Activated T-cell treated with anti-CD3 and anti-CD28 coated beads for 4 hours (primary cell): ENCODE data around the gene ACSF3.
"Not testable (repeated sequence)": the region's sequence is repeated elsewhere in the genome, so short reads cannot be mapped to it uniquely, and the experiment has no call there.

ENCODE experiments used
- DNase-seq: peaks from one replicate; pipeline ENCODE4 v3.0.0-alpha.2; 2020

The ACSF3 gene

GRCh38 chr16:89179656-89180315 is 86.1 kb downstream of the ACSF3 start:
- no peak for DNase-seq

DNA sequence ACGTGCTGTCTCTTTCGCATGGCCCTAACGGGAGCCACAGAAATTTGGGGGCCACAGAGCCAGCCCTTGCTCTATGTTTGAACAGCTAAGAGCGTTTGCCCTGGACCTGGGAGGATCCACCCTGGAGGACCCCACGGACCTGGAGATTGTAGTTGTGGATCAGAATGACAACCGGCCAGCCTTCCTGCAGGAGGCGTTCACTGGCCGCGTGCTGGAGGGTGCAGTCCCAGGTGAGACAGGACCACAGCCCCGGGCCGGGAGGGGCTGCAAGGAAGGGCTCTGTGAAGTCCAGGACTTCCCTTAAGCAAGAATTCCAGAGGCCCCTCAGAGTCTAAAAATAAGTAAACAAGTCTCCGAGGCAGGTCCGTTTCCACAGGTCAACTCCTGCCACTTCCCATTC is 89.8 kb downstream of the ACSF3 start:
- no peak for DNase-seq

DNA sequence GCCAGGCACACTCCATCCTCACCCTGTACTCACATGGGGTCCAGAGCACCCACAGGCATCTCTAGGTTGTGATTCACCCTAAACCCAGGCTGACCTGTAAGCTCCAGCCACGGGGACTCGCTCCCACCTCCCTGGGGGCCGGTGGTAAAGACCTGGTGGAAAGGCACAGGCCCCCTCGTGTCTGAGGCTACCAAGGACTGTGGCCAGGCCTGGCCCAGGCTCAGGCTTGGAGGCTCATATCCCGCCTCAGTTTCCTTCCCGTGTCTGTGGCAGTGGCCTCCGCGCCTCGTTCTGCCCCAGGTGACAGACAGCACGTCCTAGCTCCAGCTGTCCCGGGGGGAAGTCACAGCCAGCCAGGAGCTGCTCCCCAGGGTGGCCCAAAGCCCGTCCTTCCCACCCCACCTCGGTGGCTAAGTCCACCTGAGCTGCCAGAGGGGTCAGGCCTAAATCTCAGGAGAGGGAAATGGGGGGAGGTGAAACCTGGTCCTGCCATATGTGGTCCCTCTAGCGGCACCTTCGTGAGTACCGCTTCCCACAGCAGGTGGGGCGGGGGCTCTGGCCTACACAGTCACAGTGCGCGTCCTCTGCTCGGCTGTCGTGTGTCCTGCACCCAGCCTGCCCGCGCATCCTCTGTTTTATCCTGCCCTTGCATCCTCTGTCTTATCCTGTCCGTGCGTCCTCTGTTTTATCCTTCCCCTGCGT is 90.5 kb downstream of the ACSF3 start:
- no peak for DNase-seq

DNA sequence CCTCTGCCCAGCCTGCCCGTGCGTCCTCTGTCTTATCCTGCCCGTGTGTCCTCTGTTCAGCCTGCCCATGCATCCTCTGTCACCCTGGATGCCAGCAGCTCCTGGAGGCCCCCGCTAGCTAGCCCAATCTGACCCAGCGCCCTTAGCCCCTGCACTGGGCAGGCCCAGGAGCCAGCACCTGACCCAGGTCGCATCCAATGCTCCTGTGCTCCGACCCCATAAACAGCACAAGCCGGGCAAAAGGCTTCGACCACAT is 91.0 kb downstream of the ACSF3 start:
- no peak for DNase-seq

GRCh38 chr16:89184933-89185794 is 91.5 kb downstream of the ACSF3 start:
- DNase-seq, result no peak

DNA sequence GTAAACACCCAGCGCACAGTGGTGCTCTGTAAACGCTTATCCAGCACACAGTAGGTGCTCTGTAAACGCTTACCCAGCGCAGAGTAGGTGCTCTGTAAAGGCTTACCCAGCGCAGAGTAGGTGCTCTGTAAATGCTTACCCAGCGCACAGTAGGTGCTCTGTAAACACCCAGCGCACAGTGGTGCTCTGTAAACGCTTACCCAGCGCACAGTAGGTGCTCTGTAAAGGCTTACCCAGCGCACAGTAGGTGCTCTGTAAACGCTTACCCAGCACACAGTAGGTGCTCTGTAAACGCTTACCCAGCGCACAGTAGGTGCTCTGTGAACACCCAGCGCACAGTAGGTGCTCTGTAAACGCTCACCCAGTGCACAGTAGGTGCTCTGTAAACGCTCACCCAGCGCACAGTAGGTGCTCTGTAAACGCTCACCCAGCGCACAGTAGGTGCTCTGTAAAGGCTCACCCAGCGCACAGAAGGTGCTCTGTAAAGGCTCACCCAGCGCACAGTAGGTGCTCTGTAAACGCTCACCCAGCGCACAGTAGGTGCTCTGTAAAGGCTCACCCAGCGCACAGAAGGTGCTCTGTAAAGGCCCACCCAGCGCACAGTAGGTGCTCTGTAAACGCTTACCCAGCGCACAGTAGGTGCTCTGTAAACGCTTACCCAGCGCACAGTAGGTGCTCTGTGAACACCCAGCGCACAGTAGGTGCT is 92.4 kb downstream of the ACSF3 start:
- DNase-seq, result not testable (repeated sequence)

GRCh38 chr16:89186593-89187031 is 93.0 kb downstream of the ACSF3 start:
- not testable (repeated sequence) for DNase-seq

- DNase-seq, result no peak
These were observed 93.5 kb downstream of the ACSF3 start for GRCh38 chr16:89187032-89187769.

GRCh38 chr16:89187770-89188392 is 94.2 kb downstream of the ACSF3 start:
- DNase-seq, result no peak

GRCh38 chr16:89188471-89189357 is 95.1 kb downstream of the ACSF3 start:
- not testable (repeated sequence) for DNase-seq

DNA sequence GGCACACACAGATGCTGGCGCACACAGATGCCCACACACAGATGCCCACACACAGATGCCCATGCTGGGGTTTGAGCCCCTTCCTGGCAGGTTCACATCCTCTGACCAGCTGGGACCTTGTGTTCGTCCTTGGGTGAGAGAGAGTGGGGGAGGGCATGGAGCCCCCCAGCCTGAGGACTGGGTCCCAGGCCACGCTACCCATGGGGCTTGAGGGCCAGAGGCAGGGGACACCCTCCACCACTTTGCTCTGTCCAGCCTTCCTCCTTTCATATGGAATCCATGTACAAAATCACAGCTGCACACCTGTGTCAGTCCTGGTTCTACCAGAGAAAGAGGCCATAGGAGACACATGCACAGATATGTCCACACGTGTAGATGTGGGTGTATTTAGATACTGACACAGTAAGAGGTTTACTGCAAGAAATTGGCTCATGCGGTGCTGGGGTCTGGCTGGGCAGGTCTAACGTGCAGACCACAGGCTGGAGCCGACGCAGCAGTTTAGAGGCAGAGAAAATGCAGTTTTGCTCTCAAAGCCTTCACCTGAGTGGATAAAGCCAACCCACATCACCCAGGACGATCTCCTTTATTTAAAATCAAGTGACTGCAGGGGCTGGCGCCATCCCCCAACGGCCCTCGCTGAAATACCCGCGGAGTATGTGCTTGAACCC is 95.8 kb downstream of the ACSF3 start:
- no peak for DNase-seq

DNA sequence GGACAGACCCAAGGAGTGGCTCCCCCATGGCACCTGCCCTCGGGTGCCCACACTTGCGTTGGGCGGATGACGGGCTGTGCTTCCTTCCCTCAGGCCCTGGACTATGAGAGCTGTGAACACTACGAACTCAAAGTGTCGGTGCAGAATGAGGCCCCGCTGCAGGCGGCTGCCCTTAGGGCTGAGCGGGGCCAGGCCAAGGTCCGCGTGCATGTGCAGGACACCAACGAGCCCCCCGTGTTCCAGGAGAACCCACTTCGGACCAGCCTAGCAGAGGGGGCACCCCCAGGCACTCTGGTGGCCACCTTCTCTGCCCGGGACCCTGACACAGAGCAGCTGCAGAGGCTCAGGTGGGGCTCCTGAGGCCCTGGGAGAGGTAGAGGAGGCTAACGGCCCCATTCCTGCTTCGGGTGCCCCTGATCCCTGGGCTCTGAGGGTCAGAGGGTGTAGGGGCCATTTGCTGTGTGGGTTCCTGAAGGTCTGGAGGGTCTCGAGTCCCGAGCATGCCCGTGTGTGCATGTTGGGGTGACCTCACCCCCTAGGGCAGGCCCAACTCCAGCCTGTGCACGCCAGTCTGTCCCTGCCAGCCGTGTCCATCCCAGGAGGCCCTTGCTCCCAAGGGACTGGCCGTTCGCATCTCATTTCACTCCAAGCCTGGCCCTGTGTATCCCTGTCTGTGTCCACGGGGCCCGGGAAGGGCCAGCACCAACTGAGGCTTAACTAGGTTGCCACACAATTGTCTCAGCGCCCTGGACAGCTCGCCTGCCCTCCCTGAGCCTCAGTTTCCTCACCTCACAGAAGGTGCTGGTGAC is 96.7 kb downstream of the ACSF3 start:
- no peak for DNase-seq

- no peak for DNase-seq
These were observed 97.6 kb downstream of the ACSF3 start for GRCh38 chr16:89191033-89191900.

GRCh38 chr16:89191901-89192185 is 98.2 kb downstream of the ACSF3 start:
- no peak for DNase-seq

DNA sequence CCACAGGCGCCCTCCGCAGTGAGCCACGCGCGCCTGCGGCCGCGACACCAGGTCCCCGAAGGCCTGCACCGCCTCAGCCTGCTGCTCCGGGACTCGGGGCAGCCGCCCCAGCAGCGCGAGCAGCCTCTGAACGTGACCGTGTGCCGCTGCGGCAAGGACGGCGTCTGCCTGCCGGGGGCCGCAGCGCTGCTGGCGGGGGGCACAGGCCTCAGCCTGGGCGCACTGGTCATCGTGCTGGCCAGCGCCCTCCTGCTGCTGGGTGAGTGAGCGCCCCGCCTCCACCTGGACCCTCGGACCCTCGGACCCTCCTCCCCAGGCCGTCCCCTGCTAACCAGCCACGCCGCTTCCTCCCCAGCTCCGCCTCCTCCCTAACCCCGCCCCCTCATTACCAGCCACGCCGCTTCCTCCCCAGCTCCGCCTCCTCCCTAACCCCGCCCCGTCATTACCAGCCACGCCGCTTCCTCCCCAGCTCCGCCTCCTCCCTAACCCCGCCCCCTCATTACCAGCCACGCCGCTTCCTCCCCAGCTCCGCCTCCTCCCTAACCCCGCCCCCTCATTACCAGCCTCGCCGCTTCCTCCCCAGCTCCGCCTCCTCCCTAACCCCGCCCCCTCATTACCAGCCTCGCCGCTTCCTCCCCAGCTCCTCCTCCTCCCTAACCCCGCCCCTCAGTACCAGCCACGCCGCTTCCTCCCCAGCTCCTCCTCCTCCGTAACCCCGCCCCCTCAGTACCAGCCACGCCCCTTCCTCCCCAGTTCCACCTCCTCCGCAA is 98.7 kb downstream of the ACSF3 start:
- not testable (repeated sequence) for DNase-seq

- peak; percentile 73 for DNase-seq
These were observed 99.4 kb downstream of the ACSF3 start for GRCh38 chr16:89192956-89193575.

GRCh38 chr16:89193576-89194293 is 100.1 kb downstream of the ACSF3 start:
- no peak for DNase-seq
